Measurements from ENCODE around the gene TDP2. TPM values are rescaled to one million over a fixed set of nuclear protein-coding genes. Genes with fewer than 3 reads are reported as not detected.
"Not testable (repeated sequence)": the region's sequence is repeated elsewhere in the genome, so short reads cannot be mapped to it uniquely, and the experiment has no call there.

TDP2 gene, protein sequence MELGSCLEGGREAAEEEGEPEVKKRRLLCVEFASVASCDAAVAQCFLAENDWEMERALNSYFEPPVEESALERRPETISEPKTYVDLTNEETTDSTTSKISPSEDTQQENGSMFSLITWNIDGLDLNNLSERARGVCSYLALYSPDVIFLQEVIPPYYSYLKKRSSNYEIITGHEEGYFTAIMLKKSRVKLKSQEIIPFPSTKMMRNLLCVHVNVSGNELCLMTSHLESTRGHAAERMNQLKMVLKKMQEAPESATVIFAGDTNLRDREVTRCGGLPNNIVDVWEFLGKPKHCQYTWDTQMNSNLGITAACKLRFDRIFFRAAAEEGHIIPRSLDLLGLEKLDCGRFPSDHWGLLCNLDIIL
- polyA plus RNA-seq (ENCODE audit: insufficient read length) = 23.7 TPM

DNA sequence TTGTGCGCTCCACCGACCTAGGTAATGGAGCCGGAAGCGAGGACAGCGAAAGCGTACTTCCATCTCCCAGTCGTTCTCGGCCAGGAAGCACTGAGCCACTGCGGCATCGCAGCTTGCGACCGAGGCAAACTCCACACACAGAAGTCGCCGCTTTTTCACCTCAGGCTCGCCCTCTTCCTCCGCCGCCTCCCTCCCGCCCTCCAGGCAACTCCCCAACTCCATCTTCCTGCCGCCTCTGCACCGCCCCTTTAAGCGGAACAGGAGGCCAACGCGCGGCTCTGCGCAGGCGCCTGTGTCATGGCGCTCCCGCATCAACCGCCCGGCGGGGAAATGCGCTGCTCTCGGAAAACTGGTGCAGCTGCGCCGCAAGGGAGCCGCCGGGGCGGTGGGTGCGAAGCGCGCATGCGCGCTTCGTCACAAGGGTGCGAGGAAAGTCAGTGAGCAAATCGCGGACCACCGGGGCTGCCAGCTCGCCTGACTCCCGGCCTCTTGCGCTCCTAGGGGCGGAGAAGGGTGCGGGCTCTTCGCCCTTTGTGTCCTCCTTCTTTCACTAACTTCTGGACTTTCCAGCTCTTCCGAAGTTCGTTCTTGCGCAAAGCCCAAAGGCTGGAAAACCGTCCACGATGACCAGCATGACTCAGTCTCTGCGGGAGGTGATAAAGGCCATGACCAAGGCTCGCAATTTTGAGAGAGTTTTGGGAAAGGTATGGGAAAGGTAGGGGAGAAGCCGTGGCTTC lies at the start of gene TDP2, which contains the start of gene ACOT13:
Gene TDP2, minus strand, starts transcription at position 259 of the 737 bp plus-strand sequence. Its CDS starts 37 bp downstream, at position 222.
Gene ACOT13, plus strand, starts transcription at position 437 of the 737 bp plus-strand sequence. Its CDS starts 187 bp downstream, at position 624.
- peak; percentile 98 for DNase-seq (ENCODE audit: low read depth)

DNA sequence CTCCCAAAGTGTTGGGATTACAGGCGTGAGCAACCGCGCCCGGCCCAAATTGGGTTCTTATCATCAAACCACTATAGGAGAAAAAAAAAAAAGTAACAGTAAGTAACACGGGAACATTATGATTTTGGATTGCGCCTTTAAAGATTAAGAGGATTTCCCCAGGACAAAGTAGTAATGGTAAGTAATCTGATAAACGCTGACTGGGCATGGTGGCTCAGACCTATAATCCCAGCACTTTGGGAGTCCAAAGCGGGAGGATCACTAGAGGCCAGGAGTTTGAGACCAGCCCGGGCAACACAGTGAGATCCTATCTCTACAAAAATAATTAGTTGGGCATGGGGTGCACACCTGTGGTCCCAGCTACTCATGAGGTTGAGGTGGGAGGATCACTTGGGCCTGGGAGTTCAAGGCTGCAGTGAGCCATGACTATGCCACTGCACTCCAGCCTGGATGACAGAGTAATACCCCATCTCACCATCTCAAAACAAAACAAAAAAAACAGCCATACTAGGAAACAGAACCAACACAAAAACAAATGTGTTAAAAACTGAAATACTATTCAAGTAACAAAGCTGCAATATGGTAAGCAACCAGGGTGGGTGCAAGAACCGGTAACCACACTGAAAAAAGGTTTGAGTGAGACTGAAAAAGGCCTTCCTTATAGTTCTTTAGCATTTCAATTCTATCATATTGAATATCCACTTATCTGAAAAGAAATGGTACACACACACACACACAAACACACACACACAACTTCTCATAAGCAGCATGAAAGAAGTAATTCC lies 44.0 kb upstream of the TDP2 start:
- DNase-seq (ENCODE audit: low read depth) = no peak

DNA sequence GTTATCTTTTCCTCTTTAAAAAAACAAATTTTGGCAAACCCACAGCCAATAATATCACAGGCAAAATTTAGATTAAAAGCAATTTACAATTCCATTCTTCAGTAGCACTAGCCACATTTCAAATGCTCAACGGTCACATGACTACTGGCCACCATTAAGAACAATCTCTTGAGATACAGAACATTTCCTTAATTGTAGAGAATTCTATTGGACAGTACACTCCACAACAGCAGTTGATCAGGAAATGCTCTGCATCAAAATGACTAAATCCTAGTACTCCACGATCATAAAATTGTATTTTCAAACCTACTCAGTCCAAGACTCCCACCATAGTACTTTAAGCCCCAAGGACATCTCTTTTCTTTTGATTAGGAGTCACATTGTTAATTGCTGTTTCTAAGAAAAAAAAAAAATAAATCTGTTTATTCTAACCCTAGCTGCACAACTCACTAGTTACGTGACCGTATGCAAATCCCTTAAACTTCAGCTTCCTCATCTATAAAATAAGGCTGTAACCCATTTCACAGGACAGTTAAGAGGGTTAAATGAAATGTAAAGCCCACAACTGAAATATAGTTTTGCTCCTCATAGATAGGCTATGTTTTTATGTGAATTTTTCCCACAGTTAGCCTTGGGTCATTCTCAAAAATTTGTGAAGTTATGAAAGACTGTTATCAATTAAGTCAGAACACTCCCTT lies 42.5 kb upstream of the TDP2 start:
- DNase-seq (ENCODE audit: low read depth) = no peak

DNA sequence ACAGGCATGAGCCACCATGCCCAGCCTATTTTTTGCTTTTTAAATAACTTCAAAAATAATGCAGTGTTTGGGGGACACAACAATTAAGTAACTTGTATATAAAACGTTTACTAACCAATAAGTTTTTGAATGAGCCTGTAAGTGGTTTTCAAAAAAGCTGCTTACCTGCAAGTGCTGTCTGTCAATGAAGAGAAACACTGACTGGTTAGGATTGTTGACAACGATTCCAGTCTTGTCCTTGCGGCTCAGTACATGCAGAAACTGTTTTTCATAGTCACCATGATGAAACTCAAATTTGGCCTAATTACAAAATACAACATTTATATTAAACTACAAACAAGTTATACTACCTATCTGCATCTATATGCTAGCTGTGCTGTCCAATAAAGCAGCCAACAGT lies 41.9 kb upstream of the TDP2 start:
- DNase-seq (ENCODE audit: low read depth) = no peak

DNA sequence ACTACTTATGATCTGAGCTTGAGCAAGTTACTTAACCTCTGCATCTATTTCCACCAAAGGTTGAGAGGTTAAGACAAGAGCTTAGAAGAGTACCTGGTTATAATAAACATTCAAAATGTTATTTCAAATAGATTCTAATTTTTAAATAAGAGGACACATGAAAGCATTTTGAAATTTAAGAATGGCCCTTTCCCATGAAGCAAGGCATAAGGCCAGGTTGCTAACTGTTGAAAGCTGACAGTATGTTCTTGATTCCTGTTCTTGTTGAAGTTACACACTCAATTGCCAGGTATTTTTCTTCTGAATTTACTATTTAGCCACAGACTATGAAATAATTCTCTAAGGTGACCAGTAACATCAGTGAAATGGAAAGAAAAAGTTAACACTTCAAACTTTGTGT lies 37.8 kb upstream of the TDP2 start:
- DNase-seq (ENCODE audit: low read depth) = no peak

DNA sequence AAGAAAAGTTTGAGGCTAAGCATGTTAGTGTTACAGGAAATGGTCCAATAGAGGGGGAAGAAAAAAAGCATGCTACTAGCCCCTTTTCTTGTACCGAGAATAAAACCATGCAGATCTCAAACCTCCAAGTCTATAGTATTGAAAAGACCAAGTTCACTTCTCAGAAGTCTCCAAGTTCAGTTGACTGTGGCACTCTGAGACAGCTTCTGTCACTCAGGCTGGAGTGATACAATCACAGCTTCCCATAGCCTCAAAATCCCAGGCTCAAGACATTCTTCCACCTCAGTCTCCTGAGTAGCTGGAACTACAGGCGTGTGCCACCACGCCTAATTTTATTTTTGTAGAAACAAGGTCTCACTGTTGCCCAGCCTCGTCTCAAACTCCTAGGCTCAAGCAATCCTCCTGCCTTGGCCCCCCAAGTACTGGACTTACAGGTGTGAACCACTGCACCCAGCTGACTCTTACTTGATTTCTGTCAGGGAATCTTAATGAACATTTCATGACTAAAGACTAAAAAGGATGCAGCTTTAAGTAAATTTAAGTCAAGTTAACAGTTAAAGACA lies 36.1 kb upstream of the TDP2 start:
- DNase-seq (ENCODE audit: low read depth) = no peak

DNA sequence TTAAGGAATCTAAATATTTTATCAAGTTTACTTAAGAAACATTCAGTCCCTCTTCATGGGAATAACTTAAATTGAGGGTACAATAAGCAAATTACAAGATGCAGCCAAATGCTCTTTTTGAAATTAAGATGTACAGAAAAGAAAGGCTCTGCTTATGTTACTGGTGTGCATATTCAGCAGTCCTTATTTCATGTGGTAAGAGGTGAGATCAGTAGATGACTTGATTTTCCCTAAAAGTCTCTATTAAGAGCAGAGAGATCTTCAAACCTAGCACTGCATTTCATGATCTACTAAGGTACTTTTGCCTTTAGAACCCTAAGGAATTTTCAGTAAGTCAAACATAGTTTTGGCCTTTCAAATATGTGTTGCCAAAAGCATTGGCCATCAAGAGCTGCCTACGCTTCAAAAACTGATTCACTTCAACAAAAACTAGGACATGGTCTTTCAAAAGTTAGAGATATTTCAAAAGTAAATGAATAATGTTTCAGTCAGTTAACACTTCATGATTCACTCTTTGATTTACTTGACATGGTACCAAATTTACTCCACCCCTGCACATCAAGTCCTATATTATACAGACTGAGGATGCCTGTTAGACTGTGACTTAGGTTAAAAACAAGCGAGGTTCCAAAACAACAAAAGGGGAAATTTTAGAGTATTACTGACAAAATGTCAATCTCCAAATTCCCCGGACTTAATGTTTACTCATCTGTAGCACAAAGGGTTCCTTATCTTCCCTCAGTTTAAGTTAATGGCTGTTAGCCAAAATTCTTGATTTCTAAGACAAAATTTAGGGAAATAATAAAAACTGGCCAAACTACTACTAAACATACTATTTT lies 33.0 kb upstream of the TDP2 start:
- DNase-seq (ENCODE audit: low read depth) = no peak

DNA sequence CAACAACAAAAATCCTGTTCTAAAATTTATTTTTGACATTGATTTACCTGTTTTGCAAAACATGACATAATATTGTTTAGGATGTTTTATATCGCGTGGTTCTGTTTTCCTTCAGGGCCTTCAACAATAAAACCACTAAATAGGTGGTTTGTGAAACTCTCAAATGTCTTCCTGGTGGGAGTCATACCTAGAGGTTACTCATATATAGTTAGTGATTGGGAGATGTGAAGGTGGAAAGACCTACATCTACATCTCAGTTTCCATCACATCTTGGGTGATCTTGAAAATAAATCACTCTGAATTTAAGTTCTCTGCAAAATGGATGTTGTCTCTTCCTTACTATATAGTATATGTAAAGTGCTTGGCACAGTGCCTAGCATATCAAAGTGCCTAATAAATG lies 29.4 kb upstream of the TDP2 start:
- DNase-seq (ENCODE audit: low read depth) = no peak

DNA sequence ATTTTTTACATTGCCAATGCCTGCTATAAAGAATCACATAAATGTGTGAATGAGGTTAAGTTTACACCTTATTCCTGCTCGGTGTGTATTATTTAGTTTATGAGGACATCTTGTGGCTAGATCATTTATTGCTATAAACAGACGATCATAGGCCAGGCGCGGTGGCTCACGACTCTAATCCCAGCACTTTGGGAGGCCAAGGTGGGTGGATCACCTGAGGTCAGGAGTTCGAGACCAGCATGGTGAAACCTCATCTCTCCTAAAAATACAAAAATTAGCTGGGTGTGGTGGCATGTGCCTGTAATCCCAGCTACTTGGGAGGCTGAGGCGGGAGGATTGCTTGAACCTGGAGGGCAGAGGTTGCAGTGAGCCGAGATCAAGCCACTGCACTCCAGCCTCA lies 28.9 kb upstream of the TDP2 start:
- not testable (repeated sequence) for DNase-seq (ENCODE audit: low read depth)

DNA sequence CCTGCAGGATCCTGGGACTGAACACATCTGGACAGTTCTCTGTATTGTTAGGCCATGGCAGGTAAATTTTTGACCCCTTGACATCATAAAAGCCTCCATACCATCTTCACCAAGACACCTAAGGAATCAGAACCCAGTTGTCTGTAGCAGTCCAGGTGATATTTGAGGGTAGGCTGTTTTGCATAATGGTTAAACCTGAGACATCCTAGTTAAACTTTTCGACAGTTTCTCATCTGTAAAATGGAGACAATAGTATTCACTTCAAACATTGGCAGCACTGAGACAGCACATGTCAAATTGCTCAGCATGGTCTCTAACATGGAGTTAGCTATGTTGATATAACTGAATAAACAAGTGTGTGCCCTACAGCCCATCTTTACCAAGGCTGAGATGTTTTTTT lies 27.5 kb upstream of the TDP2 start:
- DNase-seq (ENCODE audit: low read depth) = no peak

DNA sequence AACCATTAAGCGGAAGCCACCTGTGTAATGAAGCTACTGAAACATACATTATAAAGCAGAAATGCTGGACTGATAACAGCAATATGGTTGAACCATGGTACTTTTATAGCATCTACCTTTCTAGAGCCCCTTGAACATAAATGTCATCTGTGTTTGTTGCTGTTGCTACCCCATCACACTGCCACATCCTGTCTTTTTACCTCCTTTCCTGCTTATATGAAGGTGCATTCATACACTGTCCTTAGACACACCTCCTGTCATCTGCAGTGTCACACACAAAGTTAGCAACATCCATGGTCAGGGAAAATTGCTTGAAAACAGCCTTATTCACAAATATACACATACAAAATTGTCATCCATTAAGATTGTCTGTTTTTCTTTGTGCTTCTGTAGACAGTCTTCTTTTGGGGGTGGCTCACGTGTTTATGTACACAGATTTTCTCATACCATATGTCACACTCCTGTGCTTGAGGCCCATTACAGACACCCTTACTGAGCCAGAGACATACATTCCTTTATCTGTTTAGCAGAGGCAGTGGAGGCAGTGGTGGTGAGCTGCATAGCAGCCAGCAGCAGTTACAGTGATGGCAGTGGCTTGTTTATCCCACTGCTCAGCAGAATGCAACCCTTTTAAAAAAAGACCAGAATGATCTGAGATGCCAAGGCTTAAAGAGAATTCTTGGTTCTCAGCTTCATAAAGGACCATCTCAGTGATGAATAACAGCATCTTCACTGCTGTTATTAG lies 26.3 kb upstream of the TDP2 start:
- no peak for DNase-seq (ENCODE audit: low read depth)

DNA sequence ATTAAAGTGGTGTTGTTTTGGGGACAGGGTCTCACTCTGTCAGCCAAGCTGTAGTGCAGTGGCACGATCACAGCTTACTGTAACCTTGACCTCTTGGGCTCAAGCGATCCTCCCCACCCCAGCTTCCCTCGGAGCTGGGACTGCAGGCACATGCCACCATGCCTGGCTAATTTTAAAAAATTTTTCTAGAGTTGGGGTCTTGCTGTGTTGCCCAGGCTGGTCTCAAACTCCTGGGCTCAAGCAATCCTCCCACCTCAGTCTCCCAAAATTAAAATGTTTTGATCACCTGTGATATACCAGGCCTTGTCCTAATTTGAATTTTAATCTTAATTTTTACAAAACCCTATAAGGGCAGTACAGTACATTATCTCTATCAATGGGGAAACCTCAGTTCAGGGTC lies 25.7 kb upstream of the TDP2 start:
- no peak for DNase-seq (ENCODE audit: low read depth)

DNA sequence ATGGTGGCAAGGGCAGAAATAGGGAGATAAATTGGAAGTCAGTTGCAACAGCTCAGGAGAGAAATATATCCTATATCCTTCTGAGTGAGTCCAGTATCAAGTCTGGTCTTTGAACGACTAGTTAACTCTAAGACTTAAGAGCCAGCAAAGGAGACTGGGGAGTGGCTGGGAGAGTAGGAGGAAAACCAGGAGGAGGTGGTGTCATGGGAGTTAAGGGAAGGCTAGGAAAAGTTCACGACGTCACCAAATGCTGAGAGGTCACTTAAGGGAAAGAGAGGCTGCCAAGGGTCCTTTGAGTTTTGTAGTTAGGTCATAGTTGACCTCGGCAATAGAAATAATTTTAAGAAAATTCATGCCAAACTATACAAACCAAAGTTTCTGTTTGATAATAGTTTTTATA lies 25.3 kb upstream of the TDP2 start:
- no peak for DNase-seq (ENCODE audit: low read depth)

DNA sequence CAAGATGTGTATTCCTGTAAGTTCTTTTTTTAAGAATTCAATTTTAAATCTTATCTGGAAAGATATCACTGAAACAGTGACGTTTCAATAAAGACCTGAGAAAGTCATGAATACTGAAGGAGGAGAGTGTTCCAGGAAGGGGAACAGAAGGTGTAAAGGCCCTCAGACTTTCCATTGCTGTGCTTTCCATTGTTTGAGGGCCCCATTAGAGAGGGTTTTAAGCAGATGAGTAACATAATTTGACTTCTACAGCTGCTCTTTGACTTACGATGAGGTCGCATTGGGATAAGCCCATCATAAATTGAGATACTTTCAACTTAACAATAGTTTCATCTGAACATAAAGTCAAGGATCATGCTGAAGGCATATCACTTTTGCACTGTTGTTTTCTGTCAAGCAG lies 24.9 kb upstream of the TDP2 start:
- no peak for DNase-seq (ENCODE audit: low read depth)

DNA sequence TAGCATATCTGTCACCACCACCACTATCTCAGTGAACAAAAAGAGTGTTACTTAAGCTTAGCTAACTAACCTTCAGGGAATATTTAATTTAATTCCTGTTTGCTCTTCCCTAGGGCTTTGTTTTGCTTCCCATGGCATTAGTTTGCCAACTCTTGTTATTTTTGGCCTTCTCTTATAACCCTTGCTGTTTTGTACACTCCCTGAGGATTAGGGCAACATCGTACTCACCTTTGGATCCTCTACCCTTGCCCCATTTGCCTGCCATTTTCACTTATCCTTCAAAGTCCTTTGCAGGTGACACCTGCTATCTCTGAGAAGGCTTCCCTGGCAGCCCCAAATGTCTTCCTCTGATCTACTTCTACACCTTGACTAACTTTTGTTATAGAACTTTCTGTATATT lies 23.9 kb upstream of the TDP2 start:
- DNase-seq (ENCODE audit: low read depth) = no peak

DNA sequence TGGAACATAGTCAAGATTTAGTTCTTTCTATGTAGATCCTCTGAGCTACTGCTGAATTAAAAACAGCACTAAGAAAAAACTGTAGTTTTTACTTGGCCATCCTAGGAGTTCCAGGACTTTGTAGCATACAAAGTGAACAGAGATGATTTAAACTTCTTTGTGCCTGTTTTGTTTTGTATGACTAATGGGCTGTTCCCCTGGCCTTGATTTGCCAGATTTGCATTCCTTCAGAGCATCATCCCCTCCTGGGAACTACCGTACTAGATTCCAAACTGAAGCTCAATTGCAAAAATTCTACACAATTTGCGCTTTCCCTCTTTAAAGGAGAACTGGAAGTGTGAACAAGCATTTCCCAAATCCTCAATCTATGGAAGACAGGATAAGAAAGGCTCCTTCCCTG lies 23.3 kb upstream of the TDP2 start:
- DNase-seq (ENCODE audit: low read depth) = no peak

DNA sequence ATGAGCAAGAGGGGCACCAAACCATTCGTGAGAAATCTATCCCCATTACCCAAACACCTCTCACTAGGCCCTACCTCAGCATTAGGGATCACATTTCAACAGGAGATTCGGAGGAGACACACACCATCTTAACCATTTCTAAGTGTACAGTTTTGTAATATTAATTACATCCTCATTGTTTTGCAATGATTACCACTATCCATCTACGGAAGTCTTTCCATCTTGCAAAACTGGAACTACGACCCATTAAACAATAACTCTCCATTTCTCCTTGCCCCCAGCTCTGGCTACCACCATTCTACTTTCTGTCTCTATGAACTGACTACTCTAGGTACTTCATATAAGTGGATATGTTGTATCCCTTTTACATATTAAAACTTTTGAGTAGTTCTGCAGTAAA lies 20.2 kb upstream of the TDP2 start:
- DNase-seq (ENCODE audit: low read depth) = no peak

DNA sequence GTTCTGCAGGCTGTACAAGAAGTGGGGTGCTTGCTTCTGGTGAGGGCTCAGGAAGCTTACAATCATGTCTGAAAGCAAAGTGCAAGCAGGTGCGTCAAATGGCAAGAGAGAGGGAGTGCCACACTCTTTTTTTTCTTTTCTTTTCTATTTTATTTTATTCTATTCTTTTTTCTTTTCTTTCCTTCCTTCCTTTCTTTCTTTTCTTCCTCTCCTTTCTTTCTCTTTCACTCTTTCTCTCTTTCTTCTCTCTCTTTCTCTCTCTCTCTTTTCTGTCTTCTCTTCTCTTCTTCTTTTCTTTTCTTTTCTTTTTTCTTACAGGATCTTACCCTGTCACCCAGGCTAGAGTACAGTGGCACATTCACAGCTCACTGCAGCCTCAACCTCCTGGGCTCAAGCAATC lies 19.7 kb upstream of the TDP2 start:
- no peak for DNase-seq (ENCODE audit: low read depth)
